ENCODE results near the gene HOXB5.

DNA sequence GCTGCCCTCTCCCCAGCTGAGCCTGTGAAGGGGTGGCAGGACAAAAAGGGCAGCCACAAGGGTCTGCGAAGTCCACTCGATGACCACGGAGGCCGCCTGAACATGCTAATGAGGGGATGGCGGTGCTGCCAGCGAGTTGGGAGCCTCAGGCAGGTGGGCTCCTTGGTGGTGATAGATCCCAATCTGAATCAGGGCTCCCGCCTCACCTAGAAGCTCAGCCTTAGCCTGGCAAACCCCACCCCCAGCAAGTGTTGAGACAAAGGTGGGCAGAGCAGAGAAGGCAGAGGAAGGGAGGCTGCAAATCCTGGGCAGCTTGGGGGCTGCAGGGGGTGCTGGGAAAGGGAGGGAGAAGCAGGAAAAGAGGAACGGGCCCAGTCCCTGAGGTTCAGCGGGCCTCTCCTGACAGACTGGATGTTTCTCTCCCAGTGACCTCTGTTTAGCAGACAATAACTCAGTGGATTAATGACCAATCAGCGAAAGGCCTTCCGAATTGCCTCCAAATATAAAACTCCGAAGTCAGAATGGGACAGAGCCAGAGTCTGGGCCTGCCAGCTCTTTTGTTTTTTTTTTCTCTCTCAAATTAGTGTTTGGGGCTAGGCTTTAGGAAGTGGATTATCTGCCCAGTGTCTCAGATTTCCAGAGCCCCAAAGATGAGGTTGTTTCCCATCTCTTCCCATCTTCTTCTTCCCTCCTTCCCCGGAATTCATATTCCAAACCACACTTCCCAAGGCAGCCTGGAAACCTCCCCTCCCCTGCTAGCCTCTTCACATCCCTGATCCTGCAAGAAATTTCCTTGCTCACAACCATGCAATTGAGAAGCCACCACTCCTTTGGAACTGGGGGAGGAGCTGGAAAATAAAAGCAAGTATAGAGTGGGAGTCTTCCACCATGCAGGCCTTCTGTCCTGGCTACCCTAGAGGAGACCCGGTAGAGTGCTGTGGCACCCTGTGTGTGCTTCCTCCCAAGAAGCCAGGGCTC, 33.5 kb downstream of the HOXB5 start:
- TF ChIP-seq, protein P1, sequence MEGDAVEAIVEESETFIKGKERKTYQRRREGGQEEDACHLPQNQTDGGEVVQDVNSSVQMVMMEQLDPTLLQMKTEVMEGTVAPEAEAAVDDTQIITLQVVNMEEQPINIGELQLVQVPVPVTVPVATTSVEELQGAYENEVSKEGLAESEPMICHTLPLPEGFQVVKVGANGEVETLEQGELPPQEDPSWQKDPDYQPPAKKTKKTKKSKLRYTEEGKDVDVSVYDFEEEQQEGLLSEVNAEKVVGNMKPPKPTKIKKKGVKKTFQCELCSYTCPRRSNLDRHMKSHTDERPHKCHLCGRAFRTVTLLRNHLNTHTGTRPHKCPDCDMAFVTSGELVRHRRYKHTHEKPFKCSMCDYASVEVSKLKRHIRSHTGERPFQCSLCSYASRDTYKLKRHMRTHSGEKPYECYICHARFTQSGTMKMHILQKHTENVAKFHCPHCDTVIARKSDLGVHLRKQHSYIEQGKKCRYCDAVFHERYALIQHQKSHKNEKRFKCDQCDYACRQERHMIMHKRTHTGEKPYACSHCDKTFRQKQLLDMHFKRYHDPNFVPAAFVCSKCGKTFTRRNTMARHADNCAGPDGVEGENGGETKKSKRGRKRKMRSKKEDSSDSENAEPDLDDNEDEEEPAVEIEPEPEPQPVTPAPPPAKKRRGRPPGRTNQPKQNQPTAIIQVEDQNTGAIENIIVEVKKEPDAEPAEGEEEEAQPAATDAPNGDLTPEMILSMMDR (IDR thresholded peaks at IDR 0.05) = no peak
- no peak for TF ChIP-seq ZFX (IDR thresholded peaks at IDR 0.05; ENCODE audit: borderline replicate concordance)
